Panc1 (cell line): Measurements from ENCODE around the gene MRNIP.
"Not testable (repeated sequence)": the region's sequence is repeated elsewhere in the genome, so short reads cannot be mapped to it uniquely, and the experiment has no call there.

ENCODE experiments used
- POLR2AphosphoS5 ChIP-seq: IDR thresholded peaks from 2 replicates; pipeline ENCODE4 v1.6.1; 2012; ENCODE audit warnings: mild to moderate bottlenecking, low read depth, low read length, moderate library complexity
- SIN3A ChIP-seq: IDR thresholded peaks from 2 replicates; pipeline ENCODE4 v1.6.1; 2012; ENCODE audit warnings: low read depth, mild to moderate bottlenecking, low read length, moderate library complexity, borderline replicate concordance; ENCODE audit not compliant: insufficient read depth
- TCF7L2 ChIP-seq: IDR thresholded peaks from 2 replicates; pipeline ENCODE4 v1.6.1; 2011; ENCODE audit warnings: mild to moderate bottlenecking, low read depth, low read length, inconsistent platforms
- TF ChIP-seq, protein P1 (sequence below): fragments of 450-650 bp; IDR thresholded peaks from 2 replicates; pipeline ENCODE4 v1.5.1; 2017; ENCODE audit warnings: mild to moderate bottlenecking
- TF ChIP-seq, protein P2 (sequence below), 2 experiments: IDR thresholded peaks; 2 replicates each; pipeline ENCODE4 v1.6.1; 2011 to 2012; ENCODE audit warnings: low read depth in 2 of 2, control low read depth in 1 of 2, low read length in 1 of 2, mild to moderate bottlenecking in 1 of 2, moderate library complexity in 1 of 2; ENCODE audit not compliant: insufficient read depth in 1 of 2

DNA sequence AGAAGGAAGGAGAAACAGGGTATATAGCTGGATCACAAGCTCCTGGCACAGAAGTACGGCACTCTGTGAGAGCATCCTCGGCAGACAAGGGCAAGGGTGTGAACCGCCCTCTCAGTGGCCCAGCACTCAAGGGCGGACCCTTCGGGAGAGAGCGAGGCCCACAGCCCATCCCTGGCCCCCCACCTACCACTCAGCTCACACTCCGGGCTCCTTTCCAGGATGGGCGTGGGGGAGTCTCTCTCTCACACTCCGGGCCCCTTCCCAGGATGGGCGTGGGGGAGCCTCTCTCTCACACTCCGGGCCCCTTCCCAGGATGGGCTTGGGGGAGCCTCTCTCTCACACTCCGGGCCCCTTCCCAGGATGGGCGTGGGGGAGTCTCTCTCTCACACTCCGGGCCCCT, 12.9 kb upstream of the MRNIP start:
- TF ChIP-seq, protein P1, sequence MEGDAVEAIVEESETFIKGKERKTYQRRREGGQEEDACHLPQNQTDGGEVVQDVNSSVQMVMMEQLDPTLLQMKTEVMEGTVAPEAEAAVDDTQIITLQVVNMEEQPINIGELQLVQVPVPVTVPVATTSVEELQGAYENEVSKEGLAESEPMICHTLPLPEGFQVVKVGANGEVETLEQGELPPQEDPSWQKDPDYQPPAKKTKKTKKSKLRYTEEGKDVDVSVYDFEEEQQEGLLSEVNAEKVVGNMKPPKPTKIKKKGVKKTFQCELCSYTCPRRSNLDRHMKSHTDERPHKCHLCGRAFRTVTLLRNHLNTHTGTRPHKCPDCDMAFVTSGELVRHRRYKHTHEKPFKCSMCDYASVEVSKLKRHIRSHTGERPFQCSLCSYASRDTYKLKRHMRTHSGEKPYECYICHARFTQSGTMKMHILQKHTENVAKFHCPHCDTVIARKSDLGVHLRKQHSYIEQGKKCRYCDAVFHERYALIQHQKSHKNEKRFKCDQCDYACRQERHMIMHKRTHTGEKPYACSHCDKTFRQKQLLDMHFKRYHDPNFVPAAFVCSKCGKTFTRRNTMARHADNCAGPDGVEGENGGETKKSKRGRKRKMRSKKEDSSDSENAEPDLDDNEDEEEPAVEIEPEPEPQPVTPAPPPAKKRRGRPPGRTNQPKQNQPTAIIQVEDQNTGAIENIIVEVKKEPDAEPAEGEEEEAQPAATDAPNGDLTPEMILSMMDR, result not testable (repeated sequence)
- TF ChIP-seq SIN3A, POLR2AphosphoS5, TCF7L2: not testable (repeated sequence)
- TF ChIP-seq, protein P2, sequence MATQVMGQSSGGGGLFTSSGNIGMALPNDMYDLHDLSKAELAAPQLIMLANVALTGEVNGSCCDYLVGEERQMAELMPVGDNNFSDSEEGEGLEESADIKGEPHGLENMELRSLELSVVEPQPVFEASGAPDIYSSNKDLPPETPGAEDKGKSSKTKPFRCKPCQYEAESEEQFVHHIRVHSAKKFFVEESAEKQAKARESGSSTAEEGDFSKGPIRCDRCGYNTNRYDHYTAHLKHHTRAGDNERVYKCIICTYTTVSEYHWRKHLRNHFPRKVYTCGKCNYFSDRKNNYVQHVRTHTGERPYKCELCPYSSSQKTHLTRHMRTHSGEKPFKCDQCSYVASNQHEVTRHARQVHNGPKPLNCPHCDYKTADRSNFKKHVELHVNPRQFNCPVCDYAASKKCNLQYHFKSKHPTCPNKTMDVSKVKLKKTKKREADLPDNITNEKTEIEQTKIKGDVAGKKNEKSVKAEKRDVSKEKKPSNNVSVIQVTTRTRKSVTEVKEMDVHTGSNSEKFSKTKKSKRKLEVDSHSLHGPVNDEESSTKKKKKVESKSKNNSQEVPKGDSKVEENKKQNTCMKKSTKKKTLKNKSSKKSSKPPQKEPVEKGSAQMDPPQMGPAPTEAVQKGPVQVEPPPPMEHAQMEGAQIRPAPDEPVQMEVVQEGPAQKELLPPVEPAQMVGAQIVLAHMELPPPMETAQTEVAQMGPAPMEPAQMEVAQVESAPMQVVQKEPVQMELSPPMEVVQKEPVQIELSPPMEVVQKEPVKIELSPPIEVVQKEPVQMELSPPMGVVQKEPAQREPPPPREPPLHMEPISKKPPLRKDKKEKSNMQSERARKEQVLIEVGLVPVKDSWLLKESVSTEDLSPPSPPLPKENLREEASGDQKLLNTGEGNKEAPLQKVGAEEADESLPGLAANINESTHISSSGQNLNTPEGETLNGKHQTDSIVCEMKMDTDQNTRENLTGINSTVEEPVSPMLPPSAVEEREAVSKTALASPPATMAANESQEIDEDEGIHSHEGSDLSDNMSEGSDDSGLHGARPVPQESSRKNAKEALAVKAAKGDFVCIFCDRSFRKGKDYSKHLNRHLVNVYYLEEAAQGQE (IDR thresholded peaks at IDR 0.05; ENCODE audit: insufficient read depth in 1 of 2, low read depth in 2 of 2, low read length in 1 of 2), result not testable (repeated sequence)
